Activated CD4-positive, alpha-beta memory T cell treated with anti-CD3 and anti-CD28 coated beads, Interleukin-2, amount 10 ng/mL, durations not matched to agents 7 days and 5 days (primary cell): ENCODE data around the gene ZMIZ1. TPM values are rescaled to one million over a fixed set of nuclear protein-coding genes. Genes with fewer than 3 reads are reported as not detected.

Experiments used
- CTCF ChIA-PET: fragments of 350-600 bp; sonication (Branson Sonifier 250); formaldehyde crosslinking; loops from one replicate; lab custom pipeline; 2021; ENCODE audit warnings: antibody characterized with exemption, inconsistent platforms; lab: Charles Lee
- POLR2A ChIA-PET: fragments of 350-600 bp; sonication (Branson Sonifier 250); formaldehyde crosslinking; loops from one replicate; lab custom pipeline; 2021; ENCODE audit warnings: antibody characterized with exemption; lab: Charles Lee
- DNase-seq: peaks from one replicate; pipeline ENCODE4 v3.0.0-alpha.2; 2020
- H3K27ac Mint-ChIP-seq: one replicate; pipeline ENCODE4 v1.8.0; 2021; ENCODE audit warnings: mild to moderate bottlenecking, mixed read lengths
- H3K27me3 Mint-ChIP-seq: one replicate; pipeline ENCODE4 v1.8.0; 2021; ENCODE audit warnings: mixed read lengths
- H3K36me3 Mint-ChIP-seq: one replicate; pipeline ENCODE4 v1.8.0; 2021; ENCODE audit warnings: low read depth, mixed read lengths
- H3K4me1 Mint-ChIP-seq: one replicate; pipeline ENCODE4 v1.8.0; 2021; ENCODE audit warnings: mixed read lengths
- H3K4me3 Mint-ChIP-seq: one replicate; pipeline ENCODE4 v1.8.0; 2021; ENCODE audit warnings: mild to moderate bottlenecking, mixed read lengths
- H3K9me3 Mint-ChIP-seq: one replicate; pipeline ENCODE4 v1.8.0; 2021; ENCODE audit warnings: mixed read lengths
- total RNA-seq, 2 experiments: library from RNA; stranded (reverse); gene quantifications; one replicate each; pipeline ENCODE4 v1.2.3, GENCODE V29; 2021

The ZMIZ1 gene
- total RNA-seq, 2 experiments from 2014 or later: 46.9 to 47.0 TPM

- POLR2A ChIA-PET: no interaction called here
- Mint-ChIP-seq H3K27ac (no peak overlapping the region), H3K4me3 (no peak overlapping the region), H3K9me3 (no peaks in the 10 kb centered on the region), H3K4me1 (no peaks in the 10 kb centered on the region), H3K36me3 (no peaks in the 10 kb centered on the region), H3K27me3 (no peaks in the 10 kb centered on the region)
- DNase-seq: no peak
- CTCF ChIA-PET: interaction anchor here (1.2 kb wide), 1 partner anchor 499 kb away, joined by 3 read pairs; no protein-coding TSS in a partner anchor
These were observed 95.3 kb downstream of the ZMIZ1 start for GRCh38 chr10:79164075-79164474.

- ChIA-PET CTCF (interaction anchor here (1.2 kb wide), 1 partner anchor 500 kb away, joined by 3 read pairs; no protein-coding TSS in a partner anchor), POLR2A (no interaction called here)
- H3K4me3 Mint-ChIP-seq: no peak overlapping the region
- no peaks in the 10 kb centered on the region for H3K9me3 Mint-ChIP-seq
- no peaks in the 10 kb centered on the region for H3K4me1 Mint-ChIP-seq
- H3K36me3 Mint-ChIP-seq: no peaks in the 10 kb centered on the region
- H3K27ac Mint-ChIP-seq: no peak overlapping the region
- no peaks in the 10 kb centered on the region for H3K27me3 Mint-ChIP-seq
- no peak for DNase-seq
These were observed 96.5 kb downstream of the ZMIZ1 start for GRCh38 chr10:79165070-79165778.

- ChIA-PET CTCF (no interaction called here), POLR2A (no interaction called here)
- DNase-seq: no peak
- Mint-ChIP-seq H3K9me3 (no peaks in the 10 kb centered on the region), H3K27me3 (no peaks in the 10 kb centered on the region), H3K36me3 (no peaks in the 10 kb centered on the region), H3K4me3 (no peak overlapping the region), H3K27ac (no peak overlapping the region), H3K4me1 (no peaks in the 10 kb centered on the region)
These were observed 97.6 kb downstream of the ZMIZ1 start for GRCh38 chr10:79166312-79166721.

- no peaks in the 10 kb centered on the region for H3K4me1 Mint-ChIP-seq
- H3K27me3 Mint-ChIP-seq: no peaks in the 10 kb centered on the region
- no peaks in the 10 kb centered on the region for H3K36me3 Mint-ChIP-seq
- ChIA-PET CTCF (no interaction called here), POLR2A (no interaction called here)
- H3K4me3 Mint-ChIP-seq: no peak overlapping the region
- H3K9me3 Mint-ChIP-seq: no peaks in the 10 kb centered on the region
- no peak for DNase-seq
- H3K27ac Mint-ChIP-seq: no peak overlapping the region
These were observed 98.0 kb downstream of the ZMIZ1 start for GRCh38 chr10:79166741-79167140.

GRCh38 chr10:79167537-79167936 is 98.8 kb downstream of the ZMIZ1 start:
- ChIA-PET POLR2A (no interaction called here), CTCF (no interaction called here)
- Mint-ChIP-seq H3K4me1 (no peaks in the 10 kb centered on the region), H3K9me3 (no peaks in the 10 kb centered on the region), H3K27ac (no peak overlapping the region), H3K36me3 (no peaks in the 10 kb centered on the region), H3K27me3 (no peaks in the 10 kb centered on the region), H3K4me3 (no peak overlapping the region)
- DNase-seq: no peak

GRCh38 chr10:79168210-79168609 is 99.4 kb downstream of the ZMIZ1 start:
- no peak overlapping the region for H3K4me3 Mint-ChIP-seq
- no peak for DNase-seq
- ChIA-PET CTCF (no interaction called here), POLR2A (no interaction called here)
- H3K36me3 Mint-ChIP-seq: no peaks in the 10 kb centered on the region
- no peaks in the 10 kb centered on the region for H3K4me1 Mint-ChIP-seq
- H3K9me3 Mint-ChIP-seq: no peaks in the 10 kb centered on the region
- no peak overlapping the region for H3K27ac Mint-ChIP-seq
- no peaks in the 10 kb centered on the region for H3K27me3 Mint-ChIP-seq

DNA sequence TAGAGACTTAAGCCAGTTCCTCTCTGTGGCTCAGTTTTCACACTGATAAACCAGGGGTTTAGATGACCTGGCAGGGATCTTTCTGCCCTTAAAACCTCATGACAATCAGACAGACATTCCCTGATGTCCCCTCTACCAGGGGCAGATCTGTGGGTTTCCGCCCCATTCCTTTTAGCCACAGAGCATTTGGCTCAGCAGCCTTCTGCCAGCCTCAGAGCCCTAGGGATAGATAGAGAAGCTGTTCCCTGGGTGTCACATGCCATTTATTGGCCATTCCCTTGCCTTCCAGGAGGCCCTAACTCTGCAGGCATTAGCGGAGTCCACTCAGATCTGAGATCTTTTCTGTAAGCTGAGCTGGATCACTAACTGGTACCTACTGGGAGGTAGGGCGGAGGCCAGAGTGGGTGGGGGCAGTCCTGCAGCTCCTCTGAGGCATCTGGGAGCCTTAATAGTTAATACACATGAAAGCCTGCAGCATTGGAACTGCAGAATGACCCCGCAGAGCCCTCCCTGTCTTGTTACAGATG is 101.5 kb downstream of the ZMIZ1 start:
- no peak for DNase-seq
- ChIA-PET POLR2A (no interaction called here), CTCF (interaction anchor here (0.5 to 1.2 kb wide), 2 partner anchors 26 to 1494 kb away, joined by 3 read pairs; no protein-coding TSS in a partner anchor)
- Mint-ChIP-seq H3K36me3 (no peaks in the 10 kb centered on the region), H3K4me1 (no peaks in the 10 kb centered on the region), H3K27me3 (no peaks in the 10 kb centered on the region), H3K27ac (no peak overlapping the region), H3K4me3 (no peak overlapping the region), H3K9me3 (no peaks in the 10 kb centered on the region)

- Mint-ChIP-seq H3K27me3 (no peaks in the 10 kb centered on the region), H3K36me3 (no peaks in the 10 kb centered on the region), H3K27ac (no peak overlapping the region), H3K9me3 (no peaks in the 10 kb centered on the region), H3K4me3 (no peak overlapping the region), H3K4me1 (no peaks in the 10 kb centered on the region)
- DNase-seq: no peak
- ChIA-PET CTCF (no interaction called here), POLR2A (no interaction called here)
These were observed 102.2 kb downstream of the ZMIZ1 start for GRCh38 chr10:79170993-79171392.

GRCh38 chr10:79171504-79171903 is 102.7 kb downstream of the ZMIZ1 start:
- Mint-ChIP-seq H3K9me3 (no peaks in the 10 kb centered on the region), H3K4me1 (no peaks in the 10 kb centered on the region), H3K36me3 (no peaks in the 10 kb centered on the region), H3K4me3 (no peak overlapping the region), H3K27ac (no peak overlapping the region), H3K27me3 (no peaks in the 10 kb centered on the region)
- ChIA-PET POLR2A (no interaction called here), CTCF (no interaction called here)
- DNase-seq: no peak

- ChIA-PET CTCF (no interaction called here), POLR2A (no interaction called here)
- Mint-ChIP-seq H3K4me3 (no peak overlapping the region), H3K36me3 (no peaks in the 10 kb centered on the region), H3K9me3 (no peaks in the 10 kb centered on the region), H3K27me3 (no peaks in the 10 kb centered on the region), H3K27ac (no peak overlapping the region), H3K4me1 (no peaks in the 10 kb centered on the region)
- no peak for DNase-seq
These were observed 104.1 kb downstream of the ZMIZ1 start for GRCh38 chr10:79172881-79173280.

DNA sequence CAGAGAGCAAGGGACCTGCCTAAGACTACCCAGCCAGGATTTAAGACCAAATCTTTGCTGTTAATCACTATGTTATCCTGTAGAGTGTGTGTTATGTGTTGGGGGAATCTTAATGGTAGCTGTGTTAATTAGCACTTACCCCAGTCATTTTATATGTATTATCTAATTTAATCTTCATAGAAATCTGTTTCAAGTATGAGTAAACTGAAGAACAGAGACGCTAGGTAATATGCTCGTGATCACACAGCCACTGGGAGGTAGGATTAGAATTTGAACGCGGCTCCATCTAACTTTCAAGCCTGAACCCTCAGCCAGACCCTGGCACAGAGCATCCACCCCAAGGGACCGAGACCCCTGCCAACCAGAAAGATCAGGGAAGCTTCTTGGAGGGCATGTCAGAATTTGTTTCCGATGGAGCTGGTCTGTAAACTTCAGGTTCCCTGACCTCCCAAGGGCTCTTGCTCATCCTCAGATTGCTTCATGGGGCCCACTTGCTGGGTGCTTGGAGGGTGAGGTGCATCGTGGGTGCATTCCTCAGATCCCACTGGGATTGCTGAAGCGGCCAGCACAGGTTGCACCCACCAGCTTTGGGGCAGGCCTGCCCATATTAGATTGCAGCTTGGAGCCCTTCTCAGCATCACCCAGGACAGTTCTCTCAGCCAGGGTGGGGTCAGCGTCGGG is 105.0 kb downstream of the ZMIZ1 start:
- no peaks in the 10 kb centered on the region for H3K27me3 Mint-ChIP-seq
- ChIA-PET POLR2A (no interaction called here), CTCF (no interaction called here)
- no peaks in the 10 kb centered on the region for H3K9me3 Mint-ChIP-seq
- no peaks in the 10 kb centered on the region for H3K4me1 Mint-ChIP-seq
- H3K36me3 Mint-ChIP-seq: no peaks in the 10 kb centered on the region
- H3K27ac Mint-ChIP-seq: no peak overlapping the region
- no peak for DNase-seq
- H3K4me3 Mint-ChIP-seq: no peak overlapping the region

- H3K27me3 Mint-ChIP-seq: no peaks in the 10 kb centered on the region
- no peaks in the 10 kb centered on the region for H3K9me3 Mint-ChIP-seq
- ChIA-PET CTCF (interaction anchor here (2.0 kb wide), 1 partner anchor 20 kb away, joined by 6 read pairs; no protein-coding TSS in a partner anchor), POLR2A (no interaction called here)
- H3K36me3 Mint-ChIP-seq: no peaks in the 10 kb centered on the region
- no peaks in the 10 kb centered on the region for H3K4me1 Mint-ChIP-seq
- H3K27ac Mint-ChIP-seq: no peak overlapping the region
- H3K4me3 Mint-ChIP-seq: no peak overlapping the region
- DNase-seq: no peak
These were observed 107.3 kb downstream of the ZMIZ1 start for GRCh38 chr10:79176052-79176501.

DNA sequence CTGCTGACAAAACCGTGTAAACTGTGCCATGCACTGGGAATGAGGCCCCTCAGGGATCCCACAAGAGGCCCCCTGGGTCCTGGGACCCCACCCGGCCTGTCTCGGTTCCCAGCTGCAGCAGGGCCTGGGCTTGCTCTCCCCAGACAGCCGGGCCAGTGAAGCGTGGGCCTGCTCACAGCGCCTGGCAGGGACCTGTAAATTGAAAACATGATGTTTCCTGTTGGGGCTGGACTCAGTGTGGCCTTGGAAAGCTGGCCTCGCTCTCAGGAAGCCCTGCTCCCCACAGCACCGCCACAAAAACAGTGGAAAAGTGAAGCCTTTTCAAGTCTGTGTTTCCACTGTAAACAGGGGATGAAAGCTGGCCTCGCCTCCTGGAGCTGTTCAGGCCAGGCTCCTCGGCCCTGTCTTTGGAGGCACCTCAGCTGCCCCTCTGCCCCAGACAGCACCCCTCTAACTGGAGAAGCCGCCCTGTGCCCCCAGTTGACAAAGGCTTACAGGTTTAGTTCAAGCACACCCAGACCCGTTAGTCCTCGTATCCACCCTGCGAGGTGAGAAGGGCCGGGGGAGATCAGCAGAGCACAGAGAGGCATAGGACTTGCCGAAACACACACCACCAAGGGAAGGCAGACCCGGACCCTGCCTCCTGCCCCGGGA is 108.3 kb downstream of the ZMIZ1 start:
- ChIA-PET CTCF (interaction anchor here (0.9 to 2.0 kb wide), 3 partner anchors 17 to 101 kb away, joined by 3 to 6 read pairs (median 3); no protein-coding TSS in a partner anchor), POLR2A (no interaction called here)
- H3K27me3 Mint-ChIP-seq: no peaks in the 10 kb centered on the region
- no peaks in the 10 kb centered on the region for H3K36me3 Mint-ChIP-seq
- no peak for DNase-seq
- H3K27ac Mint-ChIP-seq: no peak overlapping the region
- no peak overlapping the region for H3K4me3 Mint-ChIP-seq
- H3K4me1 Mint-ChIP-seq: no peaks in the 10 kb centered on the region
- H3K9me3 Mint-ChIP-seq: no peaks in the 10 kb centered on the region
